Activated CD8-positive, alpha-beta memory T cell treated with anti-CD3 and anti-CD28 coated beads, Interleukin-2, amount 50 U/mL, for 24 hours (primary cell): ENCODE data around the gene FBLN2.
"Not testable (repeated sequence)": the region's sequence is repeated elsewhere in the genome, so short reads cannot be mapped to it uniquely, and the experiment has no call there.

ENCODE experiments used
- DNase-seq: peaks from one replicate; pipeline ENCODE4 v3.0.0-alpha.2; 2020; ENCODE audit errors: extremely low read depth

The FBLN2 gene

DNA sequence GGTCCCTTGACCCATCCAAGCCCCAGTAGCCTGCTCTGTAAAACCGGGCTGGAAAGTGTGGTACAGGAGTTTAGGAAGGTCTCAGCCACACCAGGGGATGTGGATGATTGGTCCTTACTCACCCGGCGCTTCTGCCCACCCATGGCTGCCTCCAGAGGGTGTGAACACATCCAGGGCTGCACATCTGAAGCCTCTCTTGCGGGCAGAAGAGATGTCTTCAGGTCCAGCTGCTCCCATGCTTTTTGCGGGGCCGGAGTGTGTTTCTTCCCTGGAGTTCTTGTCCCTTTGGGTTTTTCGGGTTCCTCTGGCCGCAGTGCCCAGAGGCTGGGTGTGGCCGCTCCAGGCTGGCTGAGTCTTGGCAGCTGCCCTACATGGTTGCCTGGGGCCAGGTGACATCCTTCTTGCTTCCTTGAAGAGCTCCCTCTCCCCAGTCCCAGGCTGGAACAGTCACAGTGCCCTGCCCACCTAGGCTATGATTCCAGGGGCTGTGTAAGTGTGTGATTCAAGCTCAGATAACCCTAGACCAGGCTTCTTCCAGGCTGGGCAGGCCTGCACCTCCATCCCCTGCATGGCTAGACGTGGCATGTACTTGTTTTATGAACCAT lies 34.9 kb upstream of the FBLN2 start:
- no peak for DNase-seq

- no peak for DNase-seq
Observed at GRCh38 chr3:13514639-13515435, 34.1 kb upstream of the FBLN2 start.

DNA sequence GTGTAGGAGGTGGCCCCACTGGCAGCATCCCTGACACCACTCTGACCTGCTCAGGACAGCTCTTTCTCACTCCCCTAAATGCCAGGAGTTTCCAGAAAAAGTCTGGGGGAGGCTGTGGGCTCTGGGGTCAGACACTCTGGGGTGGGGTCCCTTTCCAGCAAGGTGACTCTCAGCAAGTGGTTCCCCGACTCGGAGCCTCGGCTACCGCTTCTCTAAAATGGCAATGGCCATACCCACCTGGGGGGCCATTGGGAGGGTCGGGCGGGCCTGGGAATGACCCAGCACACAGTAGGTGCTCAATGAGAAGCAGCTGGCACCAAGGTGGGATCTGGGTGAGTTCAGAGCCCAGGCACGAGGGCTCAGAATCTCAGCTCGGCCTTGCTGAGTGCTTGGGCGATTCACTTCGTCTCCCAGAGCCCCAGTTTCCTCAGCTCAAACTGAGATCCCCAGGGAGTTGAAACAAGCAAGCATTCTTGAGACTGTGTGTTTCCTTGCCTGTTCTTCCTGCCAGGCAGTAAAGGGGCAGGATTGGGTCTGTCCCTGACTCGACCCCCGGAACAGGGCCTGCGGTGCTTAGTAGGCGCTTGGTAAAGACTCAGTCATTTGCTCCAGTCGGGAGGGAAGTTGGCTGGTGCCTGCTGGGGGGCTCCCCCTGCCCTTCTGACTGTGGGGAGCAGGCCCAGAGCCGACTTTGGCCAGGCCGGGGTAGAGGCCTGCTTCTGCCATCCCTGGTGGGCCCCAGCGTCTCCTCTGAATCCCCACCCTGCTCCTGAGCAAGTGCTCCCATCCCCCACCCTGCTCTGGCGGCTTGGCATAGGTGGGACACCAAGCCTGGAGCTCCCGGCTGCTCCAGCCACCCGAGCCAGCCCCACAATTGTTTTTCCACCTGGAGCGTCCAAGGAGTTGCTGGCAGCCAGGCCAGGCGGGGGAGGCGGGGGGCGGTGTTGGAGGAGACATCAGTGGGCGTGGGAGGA lies 32.9 kb upstream of the FBLN2 start:
- DNase-seq: no peak

DNA sequence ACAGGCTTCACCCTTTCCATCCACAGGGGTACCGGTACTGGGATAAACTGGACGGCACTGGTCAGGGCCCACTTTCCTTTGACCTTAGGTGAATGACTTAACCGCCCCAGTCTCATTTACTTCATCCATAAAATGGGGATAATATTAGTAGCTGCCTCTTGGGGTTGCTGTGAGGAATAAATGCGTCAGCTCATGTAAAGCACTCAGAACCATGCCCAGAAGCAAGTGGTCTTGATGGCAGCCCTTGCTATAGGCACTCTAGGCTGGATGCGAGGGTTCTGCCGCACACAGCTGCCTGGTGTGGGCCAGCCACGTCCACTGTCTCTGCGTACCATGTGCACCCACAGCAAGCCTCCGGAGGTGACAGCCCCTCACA lies 32.2 kb upstream of the FBLN2 start:
- DNase-seq: no peak

DNA sequence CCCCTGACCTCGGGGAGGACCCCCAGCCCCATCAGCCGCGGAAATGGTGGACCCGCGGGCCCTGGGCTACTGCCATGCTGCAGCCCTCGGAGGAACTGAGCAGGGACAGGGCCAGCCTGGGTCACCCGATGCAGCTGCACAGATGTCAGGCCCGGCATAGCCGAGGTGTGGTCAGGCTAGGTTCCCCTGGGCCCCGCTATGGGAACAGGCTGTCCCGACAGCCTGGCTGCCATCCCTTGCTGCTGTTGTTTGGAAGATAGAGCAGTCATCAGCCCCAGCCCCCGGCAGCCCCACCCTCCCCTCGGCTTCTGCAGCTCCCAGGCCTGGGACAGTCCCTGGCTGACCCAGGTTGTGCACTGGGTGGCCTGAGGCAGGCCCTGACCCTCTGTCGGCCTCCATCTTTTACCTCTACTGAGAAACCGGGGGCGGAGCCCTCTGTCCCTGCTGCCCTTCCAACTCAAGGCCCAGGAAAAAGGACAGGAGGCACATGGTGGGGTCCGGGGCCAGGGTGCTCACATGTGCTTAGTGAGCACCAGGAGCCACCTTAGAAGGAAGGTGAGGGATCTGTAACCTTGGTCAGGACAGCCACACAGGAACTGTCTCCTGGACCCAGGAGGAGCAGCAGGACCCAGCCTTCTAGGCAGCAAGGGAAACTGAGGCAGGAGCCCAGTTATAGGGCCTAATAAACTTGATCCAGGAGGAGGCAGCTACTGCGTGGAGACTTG lies 31.5 kb upstream of the FBLN2 start:
- no peak for DNase-seq

- no peak for DNase-seq
Observed at GRCh38 chr3:13518516-13518953, 30.4 kb upstream of the FBLN2 start.

DNA sequence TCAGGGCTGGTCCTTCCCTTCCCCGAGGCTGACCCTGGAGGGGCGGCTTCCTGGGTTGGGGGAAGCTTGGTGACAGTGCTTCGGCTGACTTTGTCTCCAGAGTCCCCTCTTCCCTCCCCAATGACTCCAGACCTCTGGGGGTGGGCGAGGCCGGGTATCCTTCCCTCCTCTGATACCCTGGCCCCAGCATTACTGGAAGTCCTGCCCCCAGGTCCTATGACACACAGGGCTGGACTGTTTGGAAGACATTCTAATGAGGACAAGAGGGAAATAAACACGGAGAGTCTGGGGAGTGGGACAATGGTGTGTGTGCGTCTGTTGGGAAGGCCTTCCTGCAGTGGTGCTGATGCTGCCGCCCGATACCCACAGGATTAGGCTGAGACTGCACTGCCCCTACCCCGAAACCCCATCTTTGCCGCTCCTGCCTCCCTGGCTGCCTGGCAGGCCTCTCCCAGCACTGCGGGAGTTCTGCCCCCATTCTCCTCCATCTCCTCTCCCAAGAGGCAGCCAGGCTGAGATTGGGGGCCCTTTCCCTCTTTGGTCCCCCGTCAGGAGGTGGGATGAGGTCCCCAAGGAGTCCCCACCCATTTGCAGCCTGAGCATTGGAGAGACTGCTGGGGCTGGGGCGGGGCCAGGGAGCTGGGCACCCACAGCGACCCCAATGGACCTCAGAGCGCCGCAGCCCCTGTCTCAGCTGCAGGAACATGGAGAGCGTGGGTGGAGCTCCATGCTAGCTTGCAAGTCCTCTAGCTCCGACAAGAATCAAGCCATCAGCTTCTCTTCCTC lies 29.7 kb upstream of the FBLN2 start:
- no peak for DNase-seq

GRCh38 chr3:13520326-13520880 lies 28.5 kb upstream of the FBLN2 start:
- DNase-seq: no peak

GRCh38 chr3:13521309-13521708 lies 27.6 kb upstream of the FBLN2 start:
- DNase-seq: no peak

DNA sequence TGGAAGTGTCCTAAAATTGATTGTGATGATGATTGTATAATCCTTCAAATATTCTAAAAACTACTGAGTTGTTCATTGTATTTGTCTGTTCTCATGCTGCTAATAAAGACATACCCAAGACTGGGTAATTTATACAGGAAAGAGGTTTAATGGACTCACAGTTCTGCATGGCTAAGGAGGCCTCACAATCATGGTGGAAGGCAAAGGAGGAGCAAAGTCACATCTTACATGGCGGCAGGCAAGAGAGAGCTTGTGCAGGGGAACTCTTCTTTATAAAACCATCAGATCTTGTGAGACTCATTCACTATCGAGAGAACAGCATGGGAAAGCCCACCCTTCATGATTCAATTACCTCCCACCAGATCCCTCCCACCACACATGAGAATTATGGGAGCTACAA lies 27.2 kb upstream of the FBLN2 start:
- not testable (repeated sequence) for DNase-seq

GRCh38 chr3:13522236-13522635 lies 26.7 kb upstream of the FBLN2 start:
- DNase-seq: no peak

DNA sequence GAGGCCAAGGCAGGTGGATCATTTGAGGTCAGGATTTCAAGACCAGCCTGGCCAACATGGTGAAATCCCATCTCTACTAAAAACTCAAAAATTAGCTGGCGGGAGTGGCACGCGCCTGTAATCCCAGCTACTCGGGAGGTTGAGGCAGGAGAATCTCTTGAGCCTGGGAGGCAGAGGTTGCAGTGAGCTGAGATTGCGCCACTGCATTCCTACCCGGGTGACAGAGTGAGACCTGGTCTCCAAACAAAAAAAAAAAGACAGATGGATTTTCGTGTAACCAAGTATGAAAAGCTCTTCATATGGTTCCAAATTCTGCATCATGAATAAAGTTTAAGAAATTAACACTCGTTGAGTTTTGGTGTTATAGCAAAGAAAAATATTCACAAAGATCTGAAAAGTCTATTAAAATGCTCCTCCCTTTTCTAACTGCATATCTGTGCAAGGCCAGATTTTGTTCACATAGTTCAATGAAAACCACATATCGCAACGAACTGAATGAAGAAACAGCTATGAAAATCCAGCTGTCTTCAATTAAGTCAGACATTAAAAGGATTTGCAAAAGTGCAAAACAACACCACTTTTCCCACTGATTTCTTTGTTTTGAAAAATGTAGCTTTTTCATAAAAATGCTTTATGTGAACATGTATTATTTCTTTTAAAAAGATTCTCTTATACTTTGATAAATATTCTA lies 23.8 kb upstream of the FBLN2 start:
- no peak for DNase-seq

DNA sequence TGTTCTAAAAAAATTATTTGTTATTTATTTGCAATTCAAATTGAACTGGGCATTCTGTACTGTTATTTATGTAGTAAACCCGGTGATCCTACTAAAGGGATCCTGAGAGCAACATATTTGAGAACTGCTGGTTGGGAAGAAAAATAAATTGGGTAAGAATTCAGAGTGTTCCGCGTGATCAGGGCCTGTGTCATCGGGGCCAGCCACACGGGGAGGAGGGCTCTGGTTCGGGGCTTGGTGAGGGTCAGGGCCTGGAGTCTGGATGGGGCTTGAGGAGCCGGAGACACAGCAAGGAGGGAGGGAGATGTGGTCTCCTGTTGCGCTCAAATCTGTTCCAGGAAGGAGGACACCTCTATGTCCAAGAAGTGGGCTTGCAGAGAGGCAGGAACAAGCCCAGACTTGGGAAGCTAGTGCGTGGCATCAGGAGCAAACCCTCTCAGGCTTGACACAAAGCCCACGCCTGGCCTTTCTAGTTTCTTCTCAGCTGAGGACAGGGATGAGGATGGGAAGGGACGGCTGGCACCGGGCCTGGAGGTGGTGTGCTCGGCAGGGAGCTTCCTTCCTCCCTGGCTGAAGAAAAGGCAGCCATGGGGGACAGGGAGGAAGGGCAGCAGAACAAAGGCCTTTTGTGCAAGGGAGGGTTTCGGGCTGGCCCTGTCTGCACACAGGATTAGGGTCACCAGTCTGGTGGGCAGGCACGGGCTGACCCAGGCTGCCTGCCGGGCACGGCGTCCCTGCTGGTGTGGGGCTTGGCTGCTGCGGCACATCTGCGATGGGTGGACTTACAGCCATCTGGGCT lies 22.9 kb upstream of the FBLN2 start:
- DNase-seq: no peak

DNA sequence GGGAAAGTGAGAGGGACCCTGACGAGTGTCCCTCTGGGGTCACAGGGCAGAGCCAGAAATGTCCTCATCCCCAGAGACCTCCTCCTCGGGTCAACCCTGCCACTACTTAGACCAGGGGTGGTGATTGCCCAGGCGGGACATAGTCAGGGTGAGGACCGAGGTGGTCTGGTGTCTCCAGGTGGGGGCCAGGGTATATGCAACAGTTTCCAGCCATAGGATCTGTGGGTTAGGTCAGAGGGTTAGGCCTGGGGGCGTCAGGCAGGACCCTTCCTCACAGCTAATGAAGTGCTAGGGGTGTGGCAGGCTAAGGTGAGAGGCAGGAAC lies 22.3 kb upstream of the FBLN2 start:
- DNase-seq: no peak

GRCh38 chr3:13528217-13528867 lies 20.6 kb upstream of the FBLN2 start:
- no peak for DNase-seq

DNA sequence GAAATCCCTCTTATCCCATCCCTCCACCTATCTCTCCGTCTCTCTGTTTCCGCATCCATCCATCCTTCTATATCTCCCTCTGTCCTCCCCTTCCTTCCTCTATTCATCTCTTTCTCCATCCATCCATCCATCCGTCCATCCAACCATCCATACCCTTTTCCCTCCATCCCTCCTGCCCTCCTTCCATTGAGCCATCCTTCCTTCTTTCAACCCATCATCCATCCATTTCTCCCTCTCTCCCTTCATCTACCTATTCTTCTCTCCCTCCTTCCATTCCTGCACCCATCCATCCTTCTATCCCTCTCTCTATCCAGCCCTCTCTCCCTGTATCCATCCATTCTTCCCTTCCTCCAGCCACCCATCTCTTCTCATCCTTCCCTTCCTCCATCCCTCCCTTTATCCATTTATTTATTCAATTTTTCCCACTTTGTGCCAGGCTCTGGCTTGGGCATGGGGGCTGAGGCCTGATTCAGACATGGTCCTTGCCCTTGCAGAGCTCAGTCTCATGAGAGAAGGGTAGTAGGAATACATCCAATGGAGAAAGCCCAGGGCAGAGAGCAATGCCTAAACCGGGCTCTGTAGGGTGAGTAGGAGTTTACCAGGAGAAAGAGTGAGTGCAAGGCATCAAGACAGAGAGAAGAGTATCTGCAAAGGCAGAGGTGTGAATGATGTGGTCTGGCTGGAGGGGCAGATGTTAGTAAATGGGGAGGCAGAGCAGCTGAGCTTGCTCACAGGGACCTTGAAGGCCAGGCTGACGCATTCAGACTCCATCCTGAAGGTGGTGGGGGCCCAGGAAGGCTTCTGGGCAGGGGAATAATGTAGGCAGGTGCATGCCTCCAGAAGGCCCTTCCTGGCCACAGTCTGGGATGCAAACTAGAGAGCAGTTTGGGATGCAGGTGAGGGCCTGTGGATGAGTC lies 19.5 kb upstream of the FBLN2 start:
- DNase-seq: no peak

DNA sequence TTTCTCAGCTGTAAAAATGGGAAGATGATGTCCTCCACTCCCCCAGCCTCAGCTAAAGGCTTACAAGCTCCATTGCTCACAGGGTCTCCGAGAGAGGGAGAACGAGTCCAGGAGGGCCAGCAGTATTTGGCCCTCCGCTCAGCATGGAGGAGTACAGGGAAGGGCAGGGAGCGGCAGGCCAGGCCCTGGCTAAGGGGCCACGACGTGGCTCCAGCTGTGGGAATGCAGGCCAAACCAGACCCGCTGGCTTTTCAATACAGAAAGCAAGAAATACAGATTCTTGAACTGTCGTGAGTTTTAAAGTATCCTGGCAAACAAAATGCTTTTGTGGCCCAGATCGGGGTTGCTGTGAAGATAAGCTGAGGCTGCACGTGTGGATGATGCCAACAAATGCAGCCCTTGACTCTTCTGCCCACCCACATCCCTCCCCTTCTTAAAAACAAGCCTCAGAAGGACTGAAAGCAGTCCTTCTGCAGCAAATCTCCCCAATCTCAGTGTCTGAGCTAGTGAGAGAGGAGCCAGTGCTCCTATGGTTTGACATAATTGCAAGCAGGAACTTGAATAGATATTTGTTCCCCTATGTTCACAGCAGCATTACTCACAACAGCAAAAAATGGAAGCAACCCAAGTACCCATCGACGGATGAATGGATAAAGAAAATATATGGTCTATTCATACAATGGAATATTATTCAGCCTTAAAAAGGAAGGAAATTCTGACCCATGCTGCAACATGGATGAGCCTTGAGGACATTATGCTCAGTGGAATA lies 18.5 kb upstream of the FBLN2 start:
- no peak for DNase-seq
